H9 (cell line): ENCODE results near the gene SLC17A1. TPM values are rescaled to one million over a fixed set of nuclear protein-coding genes. Genes with fewer than 3 reads are reported as not detected.

ENCODE experiments used
- DNase-seq: peaks from one replicate; pipeline ENCODE4 v3.0.0-alpha.2; 2017
- H2AFZ ChIP-seq: one replicate; pipeline ENCODE4 v1.6.1; 2013; ENCODE audit warnings: mild to moderate bottlenecking, low read length, control low read depth, moderate library complexity
- H2AK5ac ChIP-seq: 2 replicates; pipeline ENCODE4 v1.6.1; 2013; ENCODE audit warnings: low read length, control low read depth, mixed read lengths; ENCODE audit not compliant: insufficient read length
- H2BK120ac ChIP-seq: one replicate; pipeline ENCODE4 v1.6.1; 2013; ENCODE audit warnings: low read depth, mild to moderate bottlenecking, low read length, control low read depth, inconsistent platforms; ENCODE audit not compliant: poor library complexity, severe bottlenecking
- H2BK12ac ChIP-seq: 2 replicates; pipeline ENCODE4 v1.6.1; 2013; ENCODE audit warnings: low read length, control low read depth, mixed read lengths, low read depth; ENCODE audit not compliant: insufficient read length
- H2BK15ac ChIP-seq: 2 replicates; pipeline ENCODE4 v1.6.1; 2013; ENCODE audit warnings: low read depth, low read length, control low read depth
- H2BK20ac ChIP-seq: one replicate; pipeline ENCODE4 v1.6.1; 2013; ENCODE audit warnings: low read depth, mild to moderate bottlenecking, low read length, control low read depth, inconsistent platforms; ENCODE audit not compliant: poor library complexity, severe bottlenecking
- H2BK5ac ChIP-seq: 2 replicates; pipeline ENCODE4 v1.6.1; 2013; ENCODE audit warnings: low read length, control low read depth, mixed read lengths; ENCODE audit not compliant: insufficient read length
- H3K14ac ChIP-seq: 2 replicates; pipeline ENCODE4 v1.6.1; 2013; ENCODE audit warnings: low read length, control low read depth; ENCODE audit not compliant: insufficient read depth
- H3K18ac ChIP-seq: 2 replicates; pipeline ENCODE4 v1.6.1; 2013; ENCODE audit warnings: low read depth, mild to moderate bottlenecking, mixed read lengths, low read length, control low read depth; ENCODE audit not compliant: insufficient read length
- H3K23ac ChIP-seq: 2 replicates; pipeline ENCODE4 v1.6.1; 2013; ENCODE audit warnings: low read length, control low read depth, mixed read lengths, low read depth; ENCODE audit not compliant: insufficient read length
- H3K23me2 ChIP-seq: 2 replicates; pipeline ENCODE4 v1.6.1; 2013; ENCODE audit warnings: low read depth, mild to moderate bottlenecking, mixed read lengths, low read length, control low read depth; ENCODE audit not compliant: insufficient read length, poor library complexity, severe bottlenecking
- H3K27ac ChIP-seq: 2 replicates; pipeline ENCODE4 v1.5.1; 2013; ENCODE audit warnings: low read length, control low read depth, mixed read lengths, low read depth; ENCODE audit not compliant: insufficient read length
- H3K27me3 ChIP-seq: 2 replicates; pipeline ENCODE4 v1.6.1; 2013; ENCODE audit warnings: low read length, control low read depth, inconsistent platforms; ENCODE audit not compliant: insufficient read depth
- H3K4ac ChIP-seq: 2 replicates; pipeline ENCODE4 v1.6.1; 2013; ENCODE audit warnings: low read depth, mild to moderate bottlenecking, control low read depth, inconsistent platforms, low read length, moderate library complexity
- H3K4me1 ChIP-seq: 2 replicates; pipeline ENCODE4 v1.6.1; 2013; ENCODE audit warnings: low read length, control low read depth, inconsistent platforms; ENCODE audit not compliant: insufficient read depth
- H3K4me2 ChIP-seq: 2 replicates; pipeline ENCODE4 v1.6.1; 2013; ENCODE audit warnings: low read length, control low read depth, mixed read lengths; ENCODE audit not compliant: insufficient read length, insufficient read depth
- H3K56ac ChIP-seq: 2 replicates; pipeline ENCODE4 v1.6.1; 2013; ENCODE audit warnings: low read depth, mild to moderate bottlenecking, mixed read lengths, low read length, control low read depth; ENCODE audit not compliant: insufficient read length
- H3K79me1 ChIP-seq: 2 replicates; pipeline ENCODE4 v1.6.1; 2013; ENCODE audit warnings: low read depth, mild to moderate bottlenecking, moderate library complexity, low read length, control low read depth, inconsistent platforms; ENCODE audit not compliant: insufficient read depth, poor library complexity, severe bottlenecking
- H3K79me2 ChIP-seq: 2 replicates; pipeline ENCODE4 v1.6.1; 2013; ENCODE audit warnings: low read length, control low read depth, inconsistent platforms; ENCODE audit not compliant: insufficient read depth
- H3K9ac ChIP-seq: 2 replicates; pipeline ENCODE4 v1.6.1; 2013; ENCODE audit warnings: low read length, control low read depth, mixed read lengths; ENCODE audit not compliant: insufficient read length; ENCODE audit errors: extremely low read depth
- H3K9me3 ChIP-seq: one replicate; pipeline ENCODE4 v1.6.1; 2013; ENCODE audit warnings: low read depth, low read length, inconsistent platforms; ENCODE audit not compliant: control insufficient read depth
- H3T11ph ChIP-seq: one replicate; pipeline ENCODE4 v1.6.1; 2013; ENCODE audit warnings: mild to moderate bottlenecking, low read length, control low read depth, inconsistent platforms
- H4K20me1 ChIP-seq: one replicate; pipeline ENCODE4 v1.6.1; 2013; ENCODE audit not compliant: control insufficient read depth, insufficient read length, insufficient read depth
- H4K5ac ChIP-seq: 2 replicates; pipeline ENCODE4 v1.6.1; 2013; ENCODE audit warnings: low read depth, mild to moderate bottlenecking, mixed read lengths, low read length, control low read depth; ENCODE audit not compliant: insufficient read length
- H4K8ac ChIP-seq: replicated peaks from 2 replicates; pipeline ENCODE4 v1.6.1; 2013; ENCODE audit warnings: low read length, control low read depth, mixed read lengths, low read depth; ENCODE audit not compliant: insufficient read length
- H4K91ac ChIP-seq: 2 replicates; pipeline ENCODE4 v1.6.1; 2013; ENCODE audit warnings: low read depth, mild to moderate bottlenecking, moderate library complexity, mixed read lengths, low read length, control low read depth; ENCODE audit not compliant: insufficient read length
- H3K27ac Mint-ChIP-seq, 3 experiments: 2 replicates in 2 of 3; 3 replicates in 1 of 3; pipeline ENCODE4 v1.8.0; 2020 to 2021; ENCODE audit warnings: mixed read lengths in 3 of 3, mild to moderate bottlenecking in 1 of 3, moderate library complexity in 1 of 3
- H3K27me3 Mint-ChIP-seq: 2 replicates; pipeline ENCODE4 v1.8.0; 2021; ENCODE audit warnings: low read depth, mild to moderate bottlenecking, moderate library complexity, mixed read lengths
- H3K36me3 Mint-ChIP-seq, 3 experiments: 2 replicates in 2 of 3; 3 replicates in 1 of 3; pipeline ENCODE4 v1.8.0; 2020 to 2021; ENCODE audit warnings: low read depth in 3 of 3, mixed read lengths in 3 of 3; ENCODE audit not compliant: insufficient read depth in 1 of 3
- H3K4me1 Mint-ChIP-seq, 2 experiments: 2 replicates each; pipeline ENCODE4 v1.8.0; 2020; ENCODE audit warnings: mixed read lengths in 2 of 2
- H3K4me3 Mint-ChIP-seq, 2 experiments: 2 replicates in 1 of 2; 3 replicates in 1 of 2; pipeline ENCODE4 v1.8.0; 2020 to 2021; ENCODE audit warnings: mild to moderate bottlenecking in 2 of 2, mixed read lengths in 2 of 2, moderate library complexity in 1 of 2
- H3K9me3 Mint-ChIP-seq, 2 experiments: 2 replicates in 1 of 2; 3 replicates in 1 of 2; pipeline ENCODE4 v1.8.0; 2020; ENCODE audit warnings: mild to moderate bottlenecking in 2 of 2, mixed read lengths in 2 of 2, moderate library complexity in 1 of 2
- WGBS: extraction: QIAGEN DNeasy Blood & Tissue Kit; methylation state at CpG from one replicate; pipeline ENCODE4 v1.1.7; 2013; ENCODE audit warnings: missing lambda C conversion rate, low lambda C conversion rate, mixed read lengths; ENCODE audit not compliant: insufficient read length; ENCODE audit errors: extremely low coverage; 5-methylcytosine and 5-hydroxymethylcytosine counted together
- total RNA-seq: library from RNA; stranded (reverse); gene quantifications from 2 replicates; pipeline ENCODE4 v1.2.1, GENCODE V29; 2021
- TF ChIP-seq, protein P1 (sequence below): fragments of 200-600 bp; sonication (generic); conservative IDR thresholded peaks from 3 replicates; pipeline ENCODE4 v1.8.0; 2021; ENCODE audit warnings: antibody characterized with exemption, mild to moderate bottlenecking

The SLC17A1 gene
- total RNA-seq, 1 experiment from 2014 or later: not detected

DNA sequence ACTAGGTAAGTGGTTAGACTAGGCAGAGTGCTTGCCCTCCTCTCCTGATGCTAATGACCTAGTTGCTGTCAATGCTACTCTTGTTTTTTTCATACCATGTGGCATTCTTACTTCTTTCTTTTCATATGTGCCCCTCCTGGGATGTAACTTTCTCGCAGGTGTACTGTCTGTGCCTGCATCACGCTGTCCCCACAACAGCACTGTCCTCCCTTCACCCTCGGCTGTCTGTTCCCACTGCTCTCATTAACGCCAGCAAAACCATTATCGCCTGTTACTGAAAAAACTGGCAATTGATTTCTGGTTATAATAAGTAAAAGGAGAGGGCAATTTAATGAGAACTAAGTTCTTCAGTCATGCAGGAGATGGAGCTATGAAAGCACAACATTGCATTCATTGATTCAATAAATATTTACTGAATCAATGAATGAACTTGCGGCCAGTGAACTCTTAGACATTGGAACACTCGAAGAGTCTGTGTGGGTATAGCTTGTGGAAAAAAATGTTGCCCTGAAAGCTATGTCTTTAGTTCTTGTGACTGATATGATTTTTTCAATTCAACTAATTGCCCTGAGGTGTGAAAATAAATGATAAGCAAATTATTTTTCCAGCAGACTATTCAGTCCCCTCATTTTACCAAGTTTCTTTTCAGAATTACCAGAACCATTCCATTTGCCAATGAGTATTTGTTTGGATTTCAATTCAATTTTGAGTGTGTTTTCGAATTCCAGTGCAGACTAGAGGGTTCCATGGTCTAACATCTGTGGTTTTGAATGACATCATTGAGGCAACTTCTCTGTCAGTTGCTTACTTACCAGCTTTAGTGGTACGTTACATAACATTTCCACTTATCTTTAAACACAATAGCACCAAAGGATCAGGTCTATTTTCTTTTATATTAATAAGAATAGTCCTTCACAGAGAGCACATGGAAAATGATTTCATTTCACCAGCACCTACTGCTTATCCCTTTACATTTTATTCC is 75.2 kb downstream of the SLC17A1 start:
- Mint-ChIP-seq H3K27ac (no peak overlapping the region), H3K9me3 (no peaks in the 10 kb centered on the region), H3K4me1 (no peaks in the 10 kb centered on the region), H3K27me3 (no peaks in the 10 kb centered on the region), H3K36me3 (no peaks in the 10 kb centered on the region), H3K4me3 (no peak overlapping the region)
- H3K56ac ChIP-seq: no peak overlapping the region
- H2BK20ac ChIP-seq: no peak overlapping the region
- no peaks in the 10 kb centered on the region for H3K23me2 ChIP-seq
- no peak overlapping the region for H3K18ac ChIP-seq
- H3K23ac ChIP-seq: no peak overlapping the region
- H3K14ac ChIP-seq: no peak overlapping the region
- no peak overlapping the region for H4K8ac ChIP-seq
- TF ChIP-seq, protein P1, sequence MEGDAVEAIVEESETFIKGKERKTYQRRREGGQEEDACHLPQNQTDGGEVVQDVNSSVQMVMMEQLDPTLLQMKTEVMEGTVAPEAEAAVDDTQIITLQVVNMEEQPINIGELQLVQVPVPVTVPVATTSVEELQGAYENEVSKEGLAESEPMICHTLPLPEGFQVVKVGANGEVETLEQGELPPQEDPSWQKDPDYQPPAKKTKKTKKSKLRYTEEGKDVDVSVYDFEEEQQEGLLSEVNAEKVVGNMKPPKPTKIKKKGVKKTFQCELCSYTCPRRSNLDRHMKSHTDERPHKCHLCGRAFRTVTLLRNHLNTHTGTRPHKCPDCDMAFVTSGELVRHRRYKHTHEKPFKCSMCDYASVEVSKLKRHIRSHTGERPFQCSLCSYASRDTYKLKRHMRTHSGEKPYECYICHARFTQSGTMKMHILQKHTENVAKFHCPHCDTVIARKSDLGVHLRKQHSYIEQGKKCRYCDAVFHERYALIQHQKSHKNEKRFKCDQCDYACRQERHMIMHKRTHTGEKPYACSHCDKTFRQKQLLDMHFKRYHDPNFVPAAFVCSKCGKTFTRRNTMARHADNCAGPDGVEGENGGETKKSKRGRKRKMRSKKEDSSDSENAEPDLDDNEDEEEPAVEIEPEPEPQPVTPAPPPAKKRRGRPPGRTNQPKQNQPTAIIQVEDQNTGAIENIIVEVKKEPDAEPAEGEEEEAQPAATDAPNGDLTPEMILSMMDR: no peak
- no CpG with 5 or more reads among the region's 9 CpGs for WGBS
- no peak overlapping the region for H4K91ac ChIP-seq
- H2AK5ac ChIP-seq: no peak overlapping the region
- no peak overlapping the region for H2BK15ac ChIP-seq
- no peak overlapping the region for H2BK12ac ChIP-seq
- no peaks in the 10 kb centered on the region for H3K4me1 ChIP-seq
- H3K9ac ChIP-seq: no peak overlapping the region
- no peak overlapping the region for H2BK5ac ChIP-seq
- H3K4ac ChIP-seq: no peak overlapping the region
- H3T11ph ChIP-seq: no peak overlapping the region
- no peaks in the 10 kb centered on the region for H3K9me3 ChIP-seq
- no peaks in the 10 kb centered on the region for H3K27me3 ChIP-seq
- no peaks in the 10 kb centered on the region for H3K79me2 ChIP-seq
- no peak for DNase-seq
- H3K27ac ChIP-seq: no peak overlapping the region
- H4K20me1 ChIP-seq: no peaks in the 10 kb centered on the region
- H4K5ac ChIP-seq: no peak overlapping the region
- H2BK120ac ChIP-seq: no peak overlapping the region
- H2AFZ ChIP-seq: no peak overlapping the region
- no peak overlapping the region for H3K4me2 ChIP-seq
- H3K79me1 ChIP-seq: no peaks in the 10 kb centered on the region
